SKM-1 treated with dmso at 0.1 percent for 144 hours (cell line): ENCODE data around the gene DISC1.
"Not testable (repeated sequence)": the region's sequence is repeated elsewhere in the genome, so short reads cannot be mapped to it uniquely, and the experiment has no call there.

Experiments used
- DNase-seq: peaks from one replicate; lab custom pipeline; 2025; ENCODE audit not compliant: unreplicated experiment; lab: John Stamatoyannopoulos, UW

DISC1 gene

DNA sequence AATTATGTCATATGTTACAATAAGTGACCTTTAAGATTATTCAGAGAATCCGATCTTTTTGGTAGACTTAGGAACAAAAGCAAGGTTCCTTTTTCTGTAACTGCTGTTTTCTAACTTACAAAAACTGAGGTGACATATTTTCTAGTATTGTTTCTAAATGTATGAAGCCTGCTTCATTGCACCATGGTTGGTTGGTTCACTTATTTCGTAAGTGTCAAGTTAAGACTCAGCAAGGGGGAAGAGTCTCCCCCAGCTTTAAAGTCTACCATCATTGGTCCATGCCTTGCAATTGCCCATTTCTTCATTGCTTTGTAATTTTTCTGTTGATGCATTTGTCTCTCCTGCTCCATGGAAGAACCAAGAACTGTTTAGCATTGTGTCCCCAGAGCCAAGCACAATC, 136.9 kb downstream of the DISC1 start:
- peak; percentile 93 for DNase-seq

DNA sequence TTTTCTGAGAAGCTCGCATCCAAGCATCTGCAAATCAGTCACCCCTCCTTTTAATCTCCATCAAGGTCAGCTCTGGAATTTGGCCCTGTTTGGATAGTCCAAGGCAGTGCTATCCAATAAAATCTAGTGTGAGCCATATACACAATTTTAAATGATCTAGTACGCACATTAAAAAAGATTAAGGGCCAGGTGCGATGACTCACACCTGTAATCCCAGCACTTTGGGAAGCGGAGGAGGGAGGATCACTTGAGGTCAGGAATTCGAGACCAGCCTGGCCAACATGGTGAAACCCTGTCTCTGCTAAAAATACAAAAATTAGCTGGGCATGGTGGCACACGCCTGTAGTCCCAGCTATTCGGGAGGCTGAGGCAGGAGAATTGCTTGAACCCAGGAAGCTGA, 139.2 kb downstream of the DISC1 start:
- DNase-seq, result not testable (repeated sequence)

- DNase-seq, result no peak
Observed at GRCh38 chr1:231767471-231767870, 140.9 kb downstream of the DISC1 start.

DNA sequence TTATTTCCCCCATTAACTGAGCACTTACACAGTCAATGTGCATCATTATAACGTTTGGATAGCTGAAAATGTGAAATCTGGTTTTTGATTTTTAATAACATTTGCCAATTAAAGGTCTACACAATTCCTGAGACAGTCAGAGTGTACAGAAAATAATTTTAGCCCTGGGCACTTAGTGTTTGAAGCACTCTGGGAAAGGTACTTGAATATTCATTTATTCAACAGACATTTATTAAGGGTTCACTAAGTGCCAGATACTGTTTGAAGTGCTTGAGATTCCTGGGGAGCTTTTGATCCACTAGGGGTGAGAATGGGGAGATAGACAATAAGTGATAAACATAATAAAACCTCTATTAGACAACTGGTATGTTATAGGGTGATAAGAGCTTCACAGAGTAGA, 141.8 kb downstream of the DISC1 start:
- no peak for DNase-seq

DNA sequence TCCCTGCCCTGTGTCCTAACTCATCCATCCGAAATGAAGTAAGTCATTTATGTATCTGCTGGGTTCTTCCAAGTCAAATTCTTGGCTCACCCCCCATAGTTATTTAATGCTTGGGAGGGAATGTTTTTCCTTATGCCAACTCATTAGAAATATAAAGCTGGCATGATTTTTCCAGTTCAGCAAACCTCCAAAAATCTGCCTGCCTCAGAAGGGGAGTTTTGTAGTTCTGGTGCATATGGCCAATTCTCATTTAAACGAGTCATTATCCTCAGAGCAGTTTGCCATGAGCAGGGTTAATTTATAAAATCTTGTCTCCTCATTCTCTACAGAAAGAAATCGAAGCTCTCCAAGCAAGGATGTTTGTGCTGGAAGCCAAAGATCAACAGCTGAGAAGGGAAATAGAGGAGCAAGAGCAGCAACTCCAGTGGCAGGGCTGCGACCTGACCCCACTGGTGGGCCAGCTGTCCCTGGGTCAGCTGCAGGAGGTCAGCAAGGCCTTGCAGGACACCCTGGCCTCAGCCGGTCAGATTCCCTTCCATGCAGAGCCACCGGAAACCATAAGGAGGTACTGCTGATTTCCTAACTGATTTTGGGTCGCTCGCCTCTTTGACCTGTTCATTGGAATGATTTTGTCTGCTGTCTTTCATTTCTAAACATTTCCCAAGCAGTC, 144.1 kb downstream of the DISC1 start:
- no peak for DNase-seq

- DNase-seq, result peak; percentile 93
Observed at GRCh38 chr1:231774719-231775335, 148.2 kb downstream of the DISC1 start.

DNA sequence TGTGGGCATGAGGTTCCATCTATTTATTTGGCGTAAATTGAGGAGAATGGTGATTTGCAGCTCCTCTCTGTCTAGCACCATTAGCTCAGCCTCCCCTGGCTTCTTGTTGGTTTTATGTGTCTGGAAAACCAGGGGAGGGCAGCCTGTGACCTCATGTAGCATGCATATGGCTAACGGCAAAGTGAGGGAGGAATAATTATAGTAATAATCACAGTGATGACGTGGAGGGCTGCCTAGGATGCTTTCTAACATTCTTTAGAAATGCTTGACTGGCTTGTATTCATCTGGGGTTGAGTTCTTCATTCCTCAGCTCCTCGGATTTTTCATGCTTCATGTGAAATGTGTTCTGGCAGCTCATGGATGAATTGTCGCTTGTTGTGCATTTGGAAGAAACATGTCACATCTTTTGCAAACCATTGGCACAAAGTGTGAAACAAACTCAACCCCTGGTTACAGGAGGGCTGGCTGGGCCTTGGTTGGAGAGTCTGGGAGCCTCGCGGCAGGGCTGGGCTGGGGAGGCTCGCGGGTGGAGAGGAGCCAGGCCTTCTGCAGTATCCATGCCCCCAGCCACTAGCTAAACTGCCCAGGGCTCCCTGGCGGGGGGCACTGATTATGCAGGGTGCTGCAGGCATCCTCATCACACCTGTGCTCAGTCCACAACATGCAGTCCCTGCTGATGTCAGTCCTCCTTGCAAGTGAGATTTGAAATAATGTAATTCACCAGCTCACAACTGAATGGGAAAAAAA, 149.6 kb downstream of the DISC1 start:
- DNase-seq, result no peak

DNA sequence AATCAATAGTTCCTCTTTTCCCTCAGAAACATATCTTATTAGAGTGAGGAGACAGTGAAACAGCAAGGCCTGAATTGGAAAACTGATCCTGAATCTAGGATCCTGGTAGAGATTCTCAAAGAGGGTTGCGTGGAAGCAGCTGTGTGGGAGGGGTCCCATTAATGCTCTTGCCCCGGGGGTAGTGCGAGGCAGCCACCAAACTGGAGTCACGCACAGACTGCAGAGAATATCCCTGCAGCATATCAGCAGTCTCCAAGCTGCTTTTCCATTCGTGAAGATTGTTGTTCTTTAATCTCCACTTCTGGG, 150.1 kb downstream of the DISC1 start:
- peak; percentile 21 for DNase-seq

GRCh38 chr1:231778009-231778719, 151.6 kb downstream of the DISC1 start:
- DNase-seq, result peak; percentile 24

DNA sequence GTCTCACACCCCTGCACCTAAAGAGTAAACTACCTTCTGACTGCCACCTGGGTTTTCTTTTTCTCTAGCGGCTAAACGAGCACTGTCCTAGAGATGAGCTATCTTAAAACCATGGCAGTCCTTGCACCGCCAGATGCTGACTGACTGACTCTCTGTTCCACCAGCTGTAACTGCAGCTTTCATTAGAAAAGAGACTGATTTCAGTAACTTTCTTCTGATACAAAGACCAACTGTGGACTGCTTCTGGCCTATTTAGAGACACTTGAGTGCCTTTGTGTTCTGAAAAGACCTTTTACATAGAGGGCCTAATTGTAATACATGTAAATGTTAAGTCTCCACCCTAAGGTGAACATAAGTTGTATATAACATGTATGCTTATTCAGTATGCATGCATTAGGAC, 152.5 kb downstream of the DISC1 start:
- no peak for DNase-seq

DNA sequence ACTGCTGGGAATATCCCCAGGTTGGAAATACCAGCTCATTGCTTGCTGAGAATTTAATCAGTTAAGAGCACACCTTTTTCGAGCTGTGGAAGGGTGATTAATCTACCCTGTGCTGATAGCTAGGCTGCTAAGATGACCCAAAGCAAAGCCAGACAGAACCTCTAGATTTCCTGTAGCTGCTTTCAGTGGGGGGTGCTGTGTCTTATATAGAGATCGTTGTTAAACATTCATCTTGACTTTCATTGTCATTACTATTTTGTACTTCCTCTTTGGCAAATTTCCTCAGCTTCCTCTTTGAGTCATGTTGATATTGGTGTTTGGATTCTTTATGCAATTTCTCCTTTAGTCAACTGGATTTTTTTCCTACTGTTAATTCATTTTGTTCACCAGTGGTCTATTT, 155.3 kb downstream of the DISC1 start:
- peak; percentile 98 for DNase-seq

- not testable (repeated sequence) for DNase-seq
Observed at GRCh38 chr1:231785073-231785472, 158.5 kb downstream of the DISC1 start.

GRCh38 chr1:231786126-231786525, 159.5 kb downstream of the DISC1 start:
- DNase-seq, result peak; percentile 90

GRCh38 chr1:231792634-231793033, 166.0 kb downstream of the DISC1 start:
- no peak for DNase-seq

DNA sequence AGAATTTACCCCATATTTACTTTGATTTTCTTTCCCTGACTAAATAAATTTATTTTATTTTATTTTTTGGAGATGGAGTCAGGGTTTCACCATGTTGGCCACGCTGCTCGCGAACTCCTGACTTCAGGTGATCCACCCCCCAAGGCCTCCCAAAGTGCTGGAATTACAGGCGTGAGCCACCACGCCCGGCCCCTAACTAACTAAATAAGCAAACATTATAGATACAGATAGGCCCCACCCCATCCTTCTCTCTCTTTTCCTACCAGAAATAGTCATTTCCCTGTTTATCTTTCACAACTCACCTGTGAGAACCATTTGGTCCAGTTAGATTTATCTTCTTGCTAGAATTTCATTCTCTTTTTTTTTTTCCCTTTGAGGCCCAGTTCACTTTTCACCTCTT, 167.3 kb downstream of the DISC1 start:
- no peak for DNase-seq

GRCh38 chr1:231796141-231796540, 169.6 kb downstream of the DISC1 start:
- DNase-seq, result no peak

GRCh38 chr1:231799363-231799986, 172.9 kb downstream of the DISC1 start:
- DNase-seq, result no peak

GRCh38 chr1:231800108-231800507, 173.5 kb downstream of the DISC1 start:
- DNase-seq, result no peak

DNA sequence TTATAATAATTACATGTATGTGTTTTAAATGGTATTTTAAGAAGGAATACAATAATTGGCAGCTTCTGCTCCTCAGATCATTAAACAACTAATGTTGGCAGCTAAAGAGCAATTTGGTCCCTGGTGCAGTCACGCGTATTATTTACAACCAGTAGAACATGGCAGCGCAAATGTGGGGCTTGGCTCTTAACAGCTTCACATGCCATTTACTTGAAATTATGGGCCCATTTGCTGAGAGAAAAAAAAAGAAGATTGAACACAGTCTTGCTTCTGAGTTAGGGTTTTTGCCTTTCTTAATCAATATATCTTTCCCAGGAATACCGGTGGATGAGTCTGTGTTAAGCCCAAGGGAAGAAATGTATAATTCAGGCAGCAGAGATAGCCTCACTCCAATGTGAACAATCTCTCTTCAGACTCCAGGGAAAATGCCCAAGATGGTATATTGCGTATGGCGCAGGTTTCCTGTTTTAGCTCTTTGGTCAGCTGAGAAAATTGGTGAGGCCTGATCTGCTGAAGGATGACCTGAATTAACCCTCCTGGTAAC, 174.5 kb downstream of the DISC1 start:
- DNase-seq, result peak; percentile 30

DNA sequence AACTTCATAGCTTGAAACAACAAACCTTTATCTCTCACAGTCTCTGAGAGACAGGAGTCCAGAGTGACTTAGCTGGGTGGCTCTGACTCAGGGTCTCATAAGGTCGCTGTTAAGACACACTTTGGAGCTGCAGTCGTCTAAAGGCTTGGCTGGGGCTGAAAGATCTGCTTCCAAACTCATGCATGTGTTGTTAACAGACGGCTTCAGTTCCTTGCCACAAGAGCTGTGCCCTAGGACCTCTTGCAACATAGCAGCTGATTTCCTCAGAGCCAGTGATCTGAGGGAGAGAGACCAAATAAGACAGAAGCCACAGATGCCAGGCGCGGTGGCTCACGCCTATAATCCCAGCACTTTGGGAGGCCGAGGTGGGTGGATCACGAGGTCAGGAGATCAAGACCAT, 176.8 kb downstream of the DISC1 start:
- peak; percentile 97 for DNase-seq
